PC-3 (cell line): Measurements from ENCODE around the gene LENEP.

Source experiments
- EZH2 ChIP-seq: fragments of 300-600 bp; sonication (generic); IDR thresholded peaks from one replicate; pipeline ENCODE4 v1.6.1; 2017; ENCODE audit warnings: antibody characterized with exemption, mild to moderate bottlenecking, low read length; ENCODE audit not compliant: unreplicated experiment
- EZH2phosphoT487 ChIP-seq: fragments of 300-600 bp; sonication (generic); IDR thresholded peaks from 2 replicates; pipeline ENCODE4 v1.6.1; 2018; ENCODE audit warnings: mild to moderate bottlenecking, antibody characterized with exemption, low read length, borderline replicate concordance

- TF ChIP-seq EZH2phosphoT487, result no peak
- TF ChIP-seq EZH2, result no peak
Observed at GRCh38 chr1:155022136-155022926, 28.9 kb downstream of the LENEP start.
